ENCODE data around the gene MITF.

GRCh38 chr3:69761896-69762767 is 22.9 kb downstream of the MITF start:
- TF ChIP-seq CTCF (IDR thresholded peaks at IDR 0.05; ENCODE audit: low read depth, low read length, poor library complexity, severe bottlenecking) = no peak
- no peak for TF ChIP-seq EZH2phosphoT487 (IDR thresholded peaks at IDR 0.05; ENCODE audit: borderline replicate concordance, low read length)
